Thyroid gland (tissue), 4 donors: ENCODE measurements around the gene IGFALS.

Experiments
- POLR2A ChIP-seq, 2 donors: fragments of 450-650 bp; IDR thresholded peaks; one replicate each; pipeline ENCODE4 v1.6.1; 2017; ENCODE audit warnings: antibody characterized with exemption in 2 of 2, mild to moderate bottlenecking in 2 of 2, moderate library complexity in 1 of 2
- TF ChIP-seq, protein P1 (sequence below), 6 experiments: fragments of 200-600 bp in 3 of 6; fragments of 450-650 bp in 3 of 6; sonication (generic) in 3 of 6; IDR thresholded peaks; one replicate each; pipeline ENCODE4 v1.5.1; 2016 to 2019; ENCODE audit warnings: antibody characterized with exemption in 6 of 6, mild to moderate bottlenecking in 2 of 6, inconsistent platforms in 1 of 6, moderate library complexity in 1 of 6

DNA sequence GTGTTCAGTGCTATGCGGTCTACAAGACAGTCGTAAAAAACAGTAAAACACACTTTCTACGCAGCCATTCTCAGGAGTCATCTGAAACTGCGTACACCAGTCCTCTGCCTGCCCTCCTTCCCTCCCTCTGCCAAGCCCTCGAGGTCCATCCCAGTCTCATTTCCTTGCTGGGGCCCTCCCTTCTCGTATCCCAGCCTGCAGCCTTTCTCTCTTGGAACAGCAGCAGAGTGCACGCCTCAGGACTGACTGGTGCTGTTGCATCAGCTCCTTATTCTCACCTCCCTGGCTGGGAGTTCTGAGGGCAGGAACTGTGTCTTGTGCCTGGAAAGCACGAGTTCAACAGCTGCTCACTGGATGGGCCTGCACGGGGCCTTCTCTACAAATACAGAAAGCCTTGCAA lies 46.0 kb upstream of the IGFALS start:
- TF ChIP-seq, protein P1, sequence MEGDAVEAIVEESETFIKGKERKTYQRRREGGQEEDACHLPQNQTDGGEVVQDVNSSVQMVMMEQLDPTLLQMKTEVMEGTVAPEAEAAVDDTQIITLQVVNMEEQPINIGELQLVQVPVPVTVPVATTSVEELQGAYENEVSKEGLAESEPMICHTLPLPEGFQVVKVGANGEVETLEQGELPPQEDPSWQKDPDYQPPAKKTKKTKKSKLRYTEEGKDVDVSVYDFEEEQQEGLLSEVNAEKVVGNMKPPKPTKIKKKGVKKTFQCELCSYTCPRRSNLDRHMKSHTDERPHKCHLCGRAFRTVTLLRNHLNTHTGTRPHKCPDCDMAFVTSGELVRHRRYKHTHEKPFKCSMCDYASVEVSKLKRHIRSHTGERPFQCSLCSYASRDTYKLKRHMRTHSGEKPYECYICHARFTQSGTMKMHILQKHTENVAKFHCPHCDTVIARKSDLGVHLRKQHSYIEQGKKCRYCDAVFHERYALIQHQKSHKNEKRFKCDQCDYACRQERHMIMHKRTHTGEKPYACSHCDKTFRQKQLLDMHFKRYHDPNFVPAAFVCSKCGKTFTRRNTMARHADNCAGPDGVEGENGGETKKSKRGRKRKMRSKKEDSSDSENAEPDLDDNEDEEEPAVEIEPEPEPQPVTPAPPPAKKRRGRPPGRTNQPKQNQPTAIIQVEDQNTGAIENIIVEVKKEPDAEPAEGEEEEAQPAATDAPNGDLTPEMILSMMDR (IDR thresholded peaks at IDR 0.05) = no peak
- no peak for TF ChIP-seq POLR2A (IDR thresholded peaks at IDR 0.05)
